Measurements from ENCODE around the gene ASCC3. TPM values are rescaled to one million over a fixed set of nuclear protein-coding genes. Genes with fewer than 3 reads are reported as not detected.
A peak's percentile ranks its signal among the peaks of the same experiment; 100 is the strongest.

The ASCC3 gene
- total RNA-seq, 1 experiment from 2014 or later: 22.5 TPM

GRCh38 chr6:100493206-100493888 is 387.8 kb downstream of the ASCC3 start:
- DNase-seq (ENCODE audit: low spot score): no peak

- no peak for DNase-seq (ENCODE audit: low spot score)
Measured at GRCh38 chr6:100491952-100492670, 389.0 kb downstream of the ASCC3 start.

GRCh38 chr6:100490065-100490464 is 391.1 kb downstream of the ASCC3 start:
- DNase-seq (ENCODE audit: low spot score): no peak

GRCh38 chr6:100488244-100488643 is 392.9 kb downstream of the ASCC3 start:
- DNase-seq (ENCODE audit: low spot score): no peak

GRCh38 chr6:100487638-100488037 is 393.5 kb downstream of the ASCC3 start:
- DNase-seq (ENCODE audit: low spot score): no peak

- no peak for DNase-seq (ENCODE audit: low spot score)
Measured at GRCh38 chr6:100485268-100485667, 395.9 kb downstream of the ASCC3 start.

- DNase-seq (ENCODE audit: low spot score): no peak
Measured at GRCh38 chr6:100484474-100484873, 396.7 kb downstream of the ASCC3 start.

- no peak for DNase-seq (ENCODE audit: low spot score)
Measured at GRCh38 chr6:100482698-100483097, 398.4 kb downstream of the ASCC3 start.

- peak; percentile 28 for DNase-seq (ENCODE audit: low spot score)
Measured at GRCh38 chr6:100479179-100480035, 401.7 kb downstream of the ASCC3 start.

GRCh38 chr6:100475554-100476320 is 405.4 kb downstream of the ASCC3 start:
- DNase-seq (ENCODE audit: low spot score): peak; percentile 33

- no peak for DNase-seq (ENCODE audit: low spot score)
Measured at GRCh38 chr6:100473182-100473581, 407.9 kb downstream of the ASCC3 start.

GRCh38 chr6:100472674-100473073 is 408.5 kb downstream of the ASCC3 start:
- DNase-seq (ENCODE audit: low spot score): peak; percentile 28

GRCh38 chr6:100470422-100471120 is 410.6 kb downstream of the ASCC3 start:
- DNase-seq (ENCODE audit: low spot score): no peak

- DNase-seq (ENCODE audit: low spot score): no peak
Measured at GRCh38 chr6:100469101-100469859, 411.8 kb downstream of the ASCC3 start.

GRCh38 chr6:100468016-100468622 is 413.0 kb downstream of the ASCC3 start:
- DNase-seq (ENCODE audit: low spot score): no peak

- DNase-seq (ENCODE audit: low spot score): no peak
Measured at GRCh38 chr6:100467129-100468015, 413.8 kb downstream of the ASCC3 start.

GRCh38 chr6:100466410-100467128 is 414.6 kb downstream of the ASCC3 start:
- no peak for DNase-seq (ENCODE audit: low spot score)
